NB4 (cell line): ENCODE data around the gene TUBB3.

Source experiments
- CTCF ChIP-seq: IDR thresholded peaks from one replicate; pipeline ENCODE4 v1.5.1; 2012; ENCODE audit warnings: low read depth, low read length
- POLR2A ChIP-seq: IDR thresholded peaks from 2 replicates; pipeline ENCODE4 v1.6.1; 2011; ENCODE audit warnings: mild to moderate bottlenecking; ENCODE audit not compliant: insufficient read length; ENCODE audit errors: extremely low read depth

- no peak for TF ChIP-seq POLR2A
- TF ChIP-seq CTCF = no peak
Observed at GRCh38 chr16:89956505-89957215, 33.5 kb downstream of the TUBB3 start.
